NCI-H146 treated with DMSO at 0.1 percent for 48 hours (cell line): ENCODE results near the gene NAGPA.
A peak's percentile ranks its signal among the peaks of the same experiment; 100 is the strongest.
"Not testable (repeated sequence)": the region's sequence is repeated elsewhere in the genome, so short reads cannot be mapped to it uniquely, and the experiment has no call there.

Experiments used
- DNase-seq: peaks from one replicate; lab custom pipeline; 2025; ENCODE audit not compliant: unreplicated experiment; lab: John Stamatoyannopoulos, UW

NAGPA gene

GRCh38 chr16:5062790-5063765 lies 29.3 kb upstream of the NAGPA start:
- no peak for DNase-seq

- no peak for DNase-seq
These were observed 28.3 kb upstream of the NAGPA start for GRCh38 chr16:5062051-5062450.

GRCh38 chr16:5060073-5060641 lies 26.4 kb upstream of the NAGPA start:
- DNase-seq, result no peak

- no peak for DNase-seq
These were observed 25.8 kb upstream of the NAGPA start for GRCh38 chr16:5059386-5060072.

GRCh38 chr16:5058476-5058875 lies 24.7 kb upstream of the NAGPA start:
- DNase-seq, result no peak

- peak; percentile 10 for DNase-seq
These were observed 22.6 kb upstream of the NAGPA start for GRCh38 chr16:5056352-5056751.

- no peak for DNase-seq
These were observed 21.4 kb upstream of the NAGPA start for GRCh38 chr16:5054876-5055865.

GRCh38 chr16:5046914-5047313 lies 13.2 kb upstream of the NAGPA start:
- no peak for DNase-seq

GRCh38 chr16:5045499-5046115 lies 11.9 kb upstream of the NAGPA start:
- DNase-seq, result no peak

- DNase-seq, result not testable (repeated sequence)
These were observed 10.8 kb upstream of the NAGPA start for GRCh38 chr16:5044581-5044980.

- DNase-seq, result no peak
These were observed 10.3 kb upstream of the NAGPA start for GRCh38 chr16:5044011-5044540.

- DNase-seq, result no peak
These were observed 8.9 kb upstream of the NAGPA start for GRCh38 chr16:5042574-5043171.

GRCh38 chr16:5041600-5042133 lies 7.9 kb upstream of the NAGPA start:
- DNase-seq, result no peak

GRCh38 chr16:5040451-5040850 lies 6.7 kb upstream of the NAGPA start:
- DNase-seq, result no peak

- DNase-seq, result no peak
These were observed 2.8 kb upstream of the NAGPA start for GRCh38 chr16:5036228-5037156.

GRCh38 chr16:5035909-5036227 lies 2.1 kb upstream of the NAGPA start:
- DNase-seq, result no peak

- no peak for DNase-seq
These were observed 410 bp upstream of the NAGPA start for GRCh38 chr16:5034167-5034523.

- DNase-seq, result no peak
These were observed 977 bp downstream of the NAGPA start for GRCh38 chr16:5032748-5033167.
